Progenitor cell of endocrine pancreas (in vitro differentiated cells): ENCODE results near the gene CCRL2. TPM values are rescaled to one million over a fixed set of nuclear protein-coding genes. Genes with fewer than 3 reads are reported as not detected.

Experiments used
- DNase-seq: peaks from one replicate; pipeline ENCODE4 v3.0.0; 2021; ENCODE audit warnings: low spot score; ENCODE audit not compliant: unreplicated experiment
- H3K27ac Mint-ChIP-seq: 2 replicates; pipeline ENCODE4 v1.8.0; 2021; ENCODE audit warnings: mild to moderate bottlenecking, moderate library complexity, mixed read lengths
- H3K27me3 Mint-ChIP-seq: 2 replicates; pipeline ENCODE4 v1.8.0; 2021; ENCODE audit warnings: mixed read lengths
- H3K36me3 Mint-ChIP-seq: 2 replicates; pipeline ENCODE4 v1.8.0; 2022; ENCODE audit warnings: mixed read lengths; ENCODE audit not compliant: insufficient read depth
- H3K4me1 Mint-ChIP-seq: 2 replicates; pipeline ENCODE4 v1.8.0; 2021; ENCODE audit warnings: low read depth, mixed read lengths
- H3K4me3 Mint-ChIP-seq: 2 replicates; pipeline ENCODE4 v1.8.0; 2021; ENCODE audit warnings: low read depth, mild to moderate bottlenecking, moderate library complexity, mixed read lengths
- H3K9me3 Mint-ChIP-seq: 2 replicates; pipeline ENCODE4 v1.8.0; 2021; ENCODE audit warnings: low read depth, mixed read lengths
- total RNA-seq: library from RNA; stranded (reverse); gene quantifications from 2 replicates; pipeline ENCODE4 v1.2.1, GENCODE V29; 2021
- TF ChIP-seq, protein P1 (sequence below): fragments of 200-600 bp; sonication (generic); IDR thresholded peaks from one replicate; pipeline ENCODE4 v1.5.0; 2021; ENCODE audit warnings: antibody characterized with exemption, mild to moderate bottlenecking; ENCODE audit not compliant: unreplicated experiment

Gene CCRL2
- total RNA-seq, 1 donor from 2014 or later, result not detected

DNA sequence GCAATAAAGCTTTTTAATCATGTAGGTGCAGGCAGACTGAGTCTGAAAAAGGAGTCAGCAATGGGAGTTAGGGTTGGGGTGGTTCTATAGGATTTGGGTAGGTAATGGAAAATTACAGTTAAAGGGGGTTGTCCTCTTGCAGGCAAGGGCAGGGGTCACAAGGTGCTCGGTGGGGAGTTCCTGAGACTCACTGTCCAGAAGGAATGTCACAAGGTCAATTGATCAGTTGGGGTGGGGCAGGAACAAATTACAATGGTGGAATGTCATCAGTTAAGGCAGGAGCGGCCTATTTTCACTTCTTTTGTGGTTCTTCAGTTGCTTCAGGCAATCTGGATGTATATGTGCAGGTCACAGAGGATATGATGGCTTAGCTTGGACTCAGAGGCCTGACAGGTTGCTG lies 14.0 kb upstream of the CCRL2 start:
- Mint-ChIP-seq H3K27ac (peak overlapping the region; percentile 8), H3K4me3 (no peak overlapping the region), H3K36me3 (no peaks in the 10 kb centered on the region), H3K4me1 (peaks cover 6% of the 10 kb centered on the region), H3K9me3 (peaks cover 6% of the 10 kb centered on the region), H3K27me3 (peaks cover 17% of the 10 kb centered on the region)
- DNase-seq, result no peak
- TF ChIP-seq, protein P1, sequence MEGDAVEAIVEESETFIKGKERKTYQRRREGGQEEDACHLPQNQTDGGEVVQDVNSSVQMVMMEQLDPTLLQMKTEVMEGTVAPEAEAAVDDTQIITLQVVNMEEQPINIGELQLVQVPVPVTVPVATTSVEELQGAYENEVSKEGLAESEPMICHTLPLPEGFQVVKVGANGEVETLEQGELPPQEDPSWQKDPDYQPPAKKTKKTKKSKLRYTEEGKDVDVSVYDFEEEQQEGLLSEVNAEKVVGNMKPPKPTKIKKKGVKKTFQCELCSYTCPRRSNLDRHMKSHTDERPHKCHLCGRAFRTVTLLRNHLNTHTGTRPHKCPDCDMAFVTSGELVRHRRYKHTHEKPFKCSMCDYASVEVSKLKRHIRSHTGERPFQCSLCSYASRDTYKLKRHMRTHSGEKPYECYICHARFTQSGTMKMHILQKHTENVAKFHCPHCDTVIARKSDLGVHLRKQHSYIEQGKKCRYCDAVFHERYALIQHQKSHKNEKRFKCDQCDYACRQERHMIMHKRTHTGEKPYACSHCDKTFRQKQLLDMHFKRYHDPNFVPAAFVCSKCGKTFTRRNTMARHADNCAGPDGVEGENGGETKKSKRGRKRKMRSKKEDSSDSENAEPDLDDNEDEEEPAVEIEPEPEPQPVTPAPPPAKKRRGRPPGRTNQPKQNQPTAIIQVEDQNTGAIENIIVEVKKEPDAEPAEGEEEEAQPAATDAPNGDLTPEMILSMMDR, result no peak

DNA sequence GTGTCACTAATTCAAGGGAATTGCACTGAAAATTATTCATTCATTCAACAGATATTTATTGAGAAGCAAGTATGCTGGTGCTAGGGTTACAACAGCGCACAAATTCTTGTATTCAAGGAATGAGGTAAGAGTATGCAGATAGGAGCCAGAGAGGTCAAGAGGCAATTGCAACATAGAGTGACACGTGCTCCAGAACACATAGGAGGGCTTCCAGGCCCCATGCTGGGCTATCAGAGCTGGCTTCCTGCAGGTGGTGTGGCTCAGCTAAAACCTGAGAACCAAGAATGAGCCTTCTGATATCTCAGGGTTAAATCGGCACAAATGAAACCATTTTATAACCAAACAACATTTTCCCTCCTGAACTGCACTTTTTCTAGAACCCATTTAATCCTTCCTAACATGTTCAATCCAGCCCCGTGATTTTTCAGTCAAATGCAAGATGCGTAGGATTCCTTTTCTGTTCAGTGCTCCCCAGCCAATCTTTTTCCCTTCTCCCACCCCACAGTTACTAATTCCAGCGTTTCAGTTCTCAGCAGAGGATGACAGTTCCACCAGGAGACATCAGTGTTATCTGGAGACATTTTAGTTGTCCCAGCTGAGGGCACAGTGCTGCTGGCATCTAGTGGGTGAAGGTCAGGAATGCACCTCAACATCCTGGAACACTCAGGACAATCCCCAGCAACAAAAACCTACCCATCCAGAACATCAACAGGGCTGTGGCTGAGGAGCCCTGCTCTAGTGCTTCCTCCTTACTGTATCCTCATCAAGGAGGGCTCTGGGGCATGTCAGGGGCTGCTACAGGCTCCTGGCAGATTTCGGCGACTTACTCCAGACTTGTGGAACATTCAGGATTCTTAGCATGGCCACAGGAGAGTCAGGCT lies 13.3 kb upstream of the CCRL2 start:
- no peak overlapping the region for H3K27ac Mint-ChIP-seq
- peaks cover 17% of the 10 kb centered on the region for H3K27me3 Mint-ChIP-seq
- H3K36me3 Mint-ChIP-seq, result no peaks in the 10 kb centered on the region
- TF ChIP-seq, protein P1, result no peak
- H3K9me3 Mint-ChIP-seq, result peaks cover 6% of the 10 kb centered on the region
- H3K4me3 Mint-ChIP-seq, result no peak overlapping the region
- H3K4me1 Mint-ChIP-seq, result peaks cover 6% of the 10 kb centered on the region
- no peak for DNase-seq

DNA sequence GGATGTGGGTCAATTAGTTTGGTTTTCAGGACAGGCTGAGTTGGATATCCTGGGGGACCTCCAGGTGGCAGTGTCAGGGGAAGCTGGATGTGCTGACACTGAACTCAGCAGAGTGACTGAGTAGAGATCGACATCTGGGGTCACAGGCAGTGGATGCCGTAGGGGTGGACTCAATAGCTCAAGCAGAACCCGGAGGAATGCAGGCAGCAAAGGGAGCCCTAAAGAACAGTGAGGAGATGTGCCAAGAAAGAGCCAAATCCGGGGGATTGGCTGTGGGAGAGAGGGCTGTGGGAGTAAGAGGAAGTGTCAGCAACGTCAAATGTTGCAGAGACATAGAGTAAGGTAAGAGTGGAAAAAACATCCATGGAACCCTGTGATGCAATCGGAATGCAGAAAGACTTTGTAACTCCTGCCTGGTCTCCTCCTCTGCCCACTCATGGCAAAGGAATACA lies 11.8 kb upstream of the CCRL2 start:
- DNase-seq, result no peak
- peaks cover 6% of the 10 kb centered on the region for H3K9me3 Mint-ChIP-seq

DNA sequence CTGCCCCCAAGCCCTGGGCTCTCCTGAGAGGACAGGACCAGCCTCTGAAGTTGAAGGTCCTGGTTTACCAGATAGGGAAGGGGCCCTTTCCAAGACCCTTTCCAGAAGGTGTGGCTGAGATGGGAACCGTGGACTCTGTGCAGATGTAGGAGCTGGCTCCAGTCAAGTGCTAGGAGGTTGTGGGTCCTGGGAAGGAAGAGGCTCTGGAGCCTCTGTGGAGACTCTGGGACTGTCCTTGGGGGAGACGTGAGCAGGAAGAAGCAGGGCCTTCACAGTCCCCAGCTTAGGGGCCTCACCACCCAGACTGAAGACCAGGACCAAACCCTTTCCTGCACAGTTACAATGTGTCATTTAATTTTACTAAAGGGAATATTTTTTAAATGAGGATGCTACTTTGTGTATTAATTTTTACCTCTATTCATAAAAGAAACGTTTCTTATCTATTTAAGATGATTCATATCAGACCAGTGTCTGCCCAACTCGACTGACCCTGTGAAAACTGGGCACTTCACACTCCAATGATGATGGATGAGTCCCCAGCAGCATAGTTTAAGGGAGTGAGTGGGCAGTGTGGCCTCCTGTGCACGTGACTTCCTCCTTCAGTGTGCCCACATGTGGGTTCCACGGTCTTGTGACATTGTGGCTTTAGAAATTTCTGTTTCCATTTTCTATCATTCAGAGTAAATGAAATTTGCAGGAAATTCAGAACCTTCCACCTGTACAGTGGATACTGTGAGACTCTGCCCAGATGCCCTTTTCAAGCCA lies 11.1 kb upstream of the CCRL2 start:
- Mint-ChIP-seq H3K36me3 (no peaks in the 10 kb centered on the region), H3K27me3 (peaks cover 17% of the 10 kb centered on the region), H3K9me3 (peaks cover 6% of the 10 kb centered on the region), H3K4me3 (no peak overlapping the region), H3K4me1 (peaks cover 6% of the 10 kb centered on the region), H3K27ac (no peak overlapping the region)
- TF ChIP-seq, protein P1, result no peak
- no peak for DNase-seq

More for the DNA sequence above, 11.8 kb upstream of the CCRL2 start:
- TF ChIP-seq, protein P1, result no peak
- peak overlapping the region; percentile 53 for H3K27ac Mint-ChIP-seq
- H3K36me3 Mint-ChIP-seq, result no peaks in the 10 kb centered on the region
- peaks cover 6% of the 10 kb centered on the region for H3K4me1 Mint-ChIP-seq
- no peak overlapping the region for H3K4me3 Mint-ChIP-seq
- H3K27me3 Mint-ChIP-seq, result peaks cover 17% of the 10 kb centered on the region

DNA sequence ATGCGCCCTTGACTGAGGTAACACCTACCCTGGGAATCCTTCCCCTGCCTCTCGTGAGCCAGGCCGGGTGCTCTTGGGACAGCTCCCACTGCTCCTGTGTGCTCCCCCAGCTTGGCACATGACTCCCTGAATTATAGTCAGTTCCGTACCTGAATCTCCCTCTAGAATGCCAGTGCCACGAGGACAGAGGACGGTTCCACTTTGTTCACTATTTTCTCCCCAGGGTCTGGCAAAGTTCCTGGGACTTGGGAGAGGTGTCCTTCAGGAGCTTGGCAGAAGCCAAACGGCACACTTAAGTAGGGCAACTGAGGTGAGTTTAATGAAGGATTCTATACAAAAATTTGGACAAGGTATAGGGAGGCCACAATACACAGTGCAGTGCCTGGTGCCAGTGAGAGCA lies 9.9 kb upstream of the CCRL2 start:
- H3K9me3 Mint-ChIP-seq, result peaks cover 6% of the 10 kb centered on the region
- peaks cover 6% of the 10 kb centered on the region for H3K4me1 Mint-ChIP-seq
- no peak for DNase-seq
- TF ChIP-seq, protein P1, result no peak
- H3K27ac Mint-ChIP-seq, result no peak overlapping the region
- peaks cover 17% of the 10 kb centered on the region for H3K27me3 Mint-ChIP-seq
- H3K36me3 Mint-ChIP-seq, result no peaks in the 10 kb centered on the region
- no peak overlapping the region for H3K4me3 Mint-ChIP-seq
